CD14-positive monocyte (primary cell): ENCODE measurements around the gene FER1L5. TPM values are rescaled to one million over a fixed set of nuclear protein-coding genes. Genes with fewer than 3 reads are reported as not detected.

Experiments used
- DNase-seq, 3 donors: peaks; one replicate each; pipeline ENCODE4 v3.0.0-alpha.2; 2011 to 2022
- H2AFZ ChIP-seq: 2 replicates; pipeline ENCODE4 v1.6.0; 2012; ENCODE audit warnings: mild to moderate bottlenecking, low read depth, low read length, inconsistent platforms; ENCODE audit not compliant: insufficient read depth, poor library complexity, severe bottlenecking
- H3K27ac ChIP-seq, 2 donors: 1 replicate in 1 of 2; 2 replicates in 1 of 2; pipeline ENCODE4 v1.5.1; 2012 to 2013; ENCODE audit warnings: low read length in 2 of 2, control low read depth in 1 of 2, inconsistent platforms in 1 of 2, low read depth in 1 of 2, mild to moderate bottlenecking in 1 of 2
- H3K27me3 ChIP-seq, 2 donors: one replicate each; pipeline versions ENCODE4 v1.6.0 to v1.6.1; 2011 to 2013; ENCODE audit warnings: low read length in 2 of 2; ENCODE audit not compliant: control insufficient read depth in 2 of 2, insufficient read depth in 2 of 2
- H3K36me3 ChIP-seq, 2 donors: replicated peaks in 1 of 2; 1 replicate in 1 of 2; 2 replicates in 1 of 2; pipeline versions ENCODE4 v1.5.1 to v1.6.1; 2012 to 2013; ENCODE audit warnings: low read length in 2 of 2, control low read depth in 1 of 2, inconsistent platforms in 1 of 2, mild to moderate bottlenecking in 1 of 2; ENCODE audit not compliant: insufficient read depth in 2 of 2, control insufficient read depth in 1 of 2
- H3K4me1 ChIP-seq, 2 donors: 1 replicate in 1 of 2; 2 replicates in 1 of 2; pipeline versions ENCODE4 v1.5.1 to v1.6.1; 2012 to 2013; ENCODE audit warnings: low read length in 2 of 2, control low read depth in 1 of 2, inconsistent platforms in 1 of 2, mild to moderate bottlenecking in 1 of 2, moderate library complexity in 1 of 2; ENCODE audit not compliant: insufficient read depth in 2 of 2, control insufficient read depth in 1 of 2
- H3K4me2 ChIP-seq: replicated peaks from 2 replicates; pipeline ENCODE3; 2012; ENCODE audit warnings: low read length, moderate library complexity, mild to moderate bottlenecking; ENCODE audit not compliant: poor library complexity, severe bottlenecking; ENCODE audit errors: extremely low read depth
- H3K4me3 ChIP-seq, 3 experiments: fragments of 200-600 bp in 1 of 3; sonication (generic) in 1 of 3; replicated peaks in 1 of 3; 1 replicate in 2 of 3; 2 replicates in 1 of 3; pipeline ENCODE4 v1.5.1; 2011 to 2013; ENCODE audit warnings: low read length in 3 of 3, mild to moderate bottlenecking in 3 of 3, control low read depth in 2 of 3, low read depth in 2 of 3, inconsistent platforms in 1 of 3, moderate library complexity in 1 of 3
- H3K79me2 ChIP-seq: 2 replicates; pipeline ENCODE4 v1.6.0; 2012; ENCODE audit warnings: mild to moderate bottlenecking, control low read depth, inconsistent platforms, low read length, moderate library complexity; ENCODE audit not compliant: insufficient read depth
- H3K9ac ChIP-seq: 2 replicates; pipeline ENCODE4 v1.6.0; 2017; ENCODE audit warnings: low read length, mild to moderate bottlenecking; ENCODE audit not compliant: insufficient read depth, poor library complexity, severe bottlenecking
- H3K9me3 ChIP-seq, 2 donors: replicated peaks in 1 of 2; 1 replicate in 1 of 2; 2 replicates in 1 of 2; pipeline versions ENCODE4 v1.5.1 to v1.6.1; 2012 to 2013; ENCODE audit warnings: low read length in 2 of 2, control low read depth in 1 of 2; ENCODE audit not compliant: control insufficient read depth in 1 of 2, insufficient read depth in 1 of 2
- H4K20me1 ChIP-seq: 2 replicates; pipeline ENCODE4 v1.6.0; 2012; ENCODE audit warnings: mild to moderate bottlenecking, low read length, control low read depth, moderate library complexity; ENCODE audit not compliant: insufficient read depth
- H3K27ac Mint-ChIP-seq, 7 donors: one replicate each; pipeline ENCODE4 v1.8.0; 2020; ENCODE audit warnings: mild to moderate bottlenecking in 7 of 7, mixed read lengths in 7 of 7, moderate library complexity in 6 of 7, inconsistent platforms in 2 of 7
- H3K27me3 Mint-ChIP-seq, 3 donors: one replicate each; pipeline ENCODE4 v1.8.0; 2021 to 2022; ENCODE audit warnings: low read depth in 3 of 3, mild to moderate bottlenecking in 3 of 3, mixed read lengths in 3 of 3, moderate library complexity in 3 of 3, inconsistent platforms in 1 of 3
- H3K36me3 Mint-ChIP-seq, 2 donors: one replicate each; pipeline ENCODE4 v1.8.0; 2020; ENCODE audit warnings: mixed read lengths in 2 of 2, inconsistent platforms in 1 of 2, mild to moderate bottlenecking in 1 of 2
- H3K4me1 Mint-ChIP-seq: one replicate; pipeline ENCODE4 v1.8.0; 2020; ENCODE audit warnings: mild to moderate bottlenecking, mixed read lengths
- H3K4me3 Mint-ChIP-seq, 2 donors: one replicate each; pipeline ENCODE4 v1.8.0; 2020; ENCODE audit warnings: mild to moderate bottlenecking in 2 of 2, mixed read lengths in 2 of 2, moderate library complexity in 1 of 2
- H3K9me3 Mint-ChIP-seq, 7 donors: one replicate each; pipeline ENCODE4 v1.8.0; 2020 to 2022; ENCODE audit warnings: mixed read lengths in 7 of 7, mild to moderate bottlenecking in 6 of 7, moderate library complexity in 6 of 7, inconsistent platforms in 2 of 7
- WGBS: methylation state at CpG from one replicate; pipeline ENCODE4 v1.1.5; 2013; ENCODE audit warnings: missing lambda C conversion rate; ENCODE audit not compliant: insufficient coverage; 5-methylcytosine and 5-hydroxymethylcytosine counted together
- intact Hi-C, 2 donors: fragments of 100-400 bp; cut with micrococcal nuclease; formaldehyde crosslinking; loops; one replicate each; pipeline versions ENCODE4 v1.15.0 to v1.15.1; 2023
- polyA plus RNA-seq, 3 donors: library from polyadenylated mRNA; depleted of rRNA in 1 of 3; unstranded in 2 of 3; stranded (reverse) in 1 of 3; fragments of 300-500 nt in 2 of 3; fragments of >200 nt in 1 of 3; fragmentation: Illumina TruSeq in 2 of 3; gene quantifications; 1 replicate in 2 of 3; 2 replicates in 1 of 3; pipeline ENCODE4 v1.2.3, GENCODE V29; 2012 to 2021
- TF ChIP-seq, protein P1 (sequence below): fragments of 200-600 bp; IDR thresholded peaks from one replicate; pipeline ENCODE4 v1.8.0; 2022; ENCODE audit warnings: antibody characterized with exemption, mild to moderate bottlenecking

FER1L5 gene
- polyA plus RNA-seq, 3 donors: not detected

DNA sequence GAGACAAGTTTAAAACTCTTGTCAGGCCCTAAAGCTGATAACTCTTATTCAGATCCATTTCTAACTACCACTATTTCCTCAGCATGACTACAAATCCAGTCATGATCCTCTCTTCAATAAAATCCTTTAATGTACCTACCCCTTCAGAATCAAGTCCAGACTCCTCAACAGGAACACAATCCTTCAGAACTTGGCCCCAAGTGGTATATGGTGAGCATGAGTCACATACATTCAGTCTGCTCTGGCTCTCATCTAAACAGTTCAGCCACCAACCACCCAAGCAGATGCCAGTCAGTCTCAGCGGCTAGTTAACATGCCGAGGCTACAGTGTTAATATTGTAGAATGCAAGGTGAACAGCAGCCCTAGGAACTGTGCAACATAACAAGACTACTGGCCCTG is 87.6 kb downstream of the FER1L5 start:
- H3K4me3 ChIP-seq: no peak overlapping the region
- peaks cover 0 to 3% (median 0%) of the 10 kb centered on the region in 3 donors for H3K27me3 Mint-ChIP-seq
- no peak overlapping the region for H3K27ac ChIP-seq
- H3K9me3 ChIP-seq: no peaks in the 10 kb centered on the region
- no peaks in the 10 kb centered on the region for H4K20me1 ChIP-seq
- H3K36me3 Mint-ChIP-seq: peaks cover 60 to 81% of the 10 kb centered on the region in 2 donors
- no peak overlapping the region for H3K4me3 Mint-ChIP-seq
- no peaks in the 10 kb centered on the region for H3K9me3 Mint-ChIP-seq
- WGBS: no CpG with 5 or more reads among the region's 2 CpGs
- H3K27me3 ChIP-seq: no peaks in the 10 kb centered on the region
- TF ChIP-seq, protein P1, sequence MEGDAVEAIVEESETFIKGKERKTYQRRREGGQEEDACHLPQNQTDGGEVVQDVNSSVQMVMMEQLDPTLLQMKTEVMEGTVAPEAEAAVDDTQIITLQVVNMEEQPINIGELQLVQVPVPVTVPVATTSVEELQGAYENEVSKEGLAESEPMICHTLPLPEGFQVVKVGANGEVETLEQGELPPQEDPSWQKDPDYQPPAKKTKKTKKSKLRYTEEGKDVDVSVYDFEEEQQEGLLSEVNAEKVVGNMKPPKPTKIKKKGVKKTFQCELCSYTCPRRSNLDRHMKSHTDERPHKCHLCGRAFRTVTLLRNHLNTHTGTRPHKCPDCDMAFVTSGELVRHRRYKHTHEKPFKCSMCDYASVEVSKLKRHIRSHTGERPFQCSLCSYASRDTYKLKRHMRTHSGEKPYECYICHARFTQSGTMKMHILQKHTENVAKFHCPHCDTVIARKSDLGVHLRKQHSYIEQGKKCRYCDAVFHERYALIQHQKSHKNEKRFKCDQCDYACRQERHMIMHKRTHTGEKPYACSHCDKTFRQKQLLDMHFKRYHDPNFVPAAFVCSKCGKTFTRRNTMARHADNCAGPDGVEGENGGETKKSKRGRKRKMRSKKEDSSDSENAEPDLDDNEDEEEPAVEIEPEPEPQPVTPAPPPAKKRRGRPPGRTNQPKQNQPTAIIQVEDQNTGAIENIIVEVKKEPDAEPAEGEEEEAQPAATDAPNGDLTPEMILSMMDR: no peak
- DNase-seq: no peak
- H3K79me2 ChIP-seq: no peaks in the 10 kb centered on the region
- no peak overlapping the region for H3K9ac ChIP-seq
- H3K4me1 Mint-ChIP-seq: peaks cover 13% of the 10 kb centered on the region
- no peak overlapping the region for H2AFZ ChIP-seq
- H3K4me2 ChIP-seq: no peak overlapping the region
- peaks cover 49 to 56% of the 10 kb centered on the region in 2 donors for H3K36me3 ChIP-seq
- intact Hi-C loops: loop anchor here in 1 of 2 donors (10.0 kb wide), 1 partner anchor 95 kb away; the partner anchor contains the start of gene KANSL3
- peak overlapping the region in 2 of 7 donors; percentile 72 to 76 for H3K27ac Mint-ChIP-seq
- peaks cover 8 to 9% of the 10 kb centered on the region in 2 donors for H3K4me1 ChIP-seq

GRCh38 chr2:96733931-96734330 is 91.4 kb downstream of the FER1L5 start:
- Histone ChIP-seq H3K27ac (no peak overlapping the region), H3K9ac (no peak overlapping the region), H3K4me3 (no peak overlapping the region), H4K20me1 (no peaks in the 10 kb centered on the region), H3K79me2 (peaks cover 7% of the 10 kb centered on the region), H3K36me3 (peaks cover 62 to 76% of the 10 kb centered on the region in 2 donors), H3K9me3 (no peaks in the 10 kb centered on the region), H2AFZ (no peak overlapping the region), H3K4me1 (peaks cover 10 to 12% of the 10 kb centered on the region in 2 donors), H3K4me2 (no peak overlapping the region), H3K27me3 (no peaks in the 10 kb centered on the region)
- H3K4me1 Mint-ChIP-seq: peaks cover 11% of the 10 kb centered on the region
- WGBS: 100% methylated on average over 1 of the region's 3 CpGs
- no peak overlapping the region for H3K4me3 Mint-ChIP-seq
- intact Hi-C loops: loop anchor here in 1 of 2 donors (10.0 kb wide), 1 partner anchor 99 kb away; the partner anchor contains the start of gene KANSL3
- H3K27me3 Mint-ChIP-seq: peaks cover 0 to 1% (median 0%) of the 10 kb centered on the region in 3 donors
- H3K9me3 Mint-ChIP-seq: no peaks in the 10 kb centered on the region
- no peak overlapping the region for H3K27ac Mint-ChIP-seq
- peaks cover 57 to 74% of the 10 kb centered on the region in 2 donors for H3K36me3 Mint-ChIP-seq
- no peak for DNase-seq
- TF ChIP-seq, protein P1: no peak
